ENCODE results near the gene TRAF7. TPM values are rescaled to one million over a fixed set of nuclear protein-coding genes. Genes with fewer than 3 reads are reported as not detected.
A peak's percentile ranks its signal among the peaks of the same experiment; 100 is the strongest.

The TRAF7 gene
- total RNA-seq, 1 donor from 2014 or later: 83.9 TPM

DNA sequence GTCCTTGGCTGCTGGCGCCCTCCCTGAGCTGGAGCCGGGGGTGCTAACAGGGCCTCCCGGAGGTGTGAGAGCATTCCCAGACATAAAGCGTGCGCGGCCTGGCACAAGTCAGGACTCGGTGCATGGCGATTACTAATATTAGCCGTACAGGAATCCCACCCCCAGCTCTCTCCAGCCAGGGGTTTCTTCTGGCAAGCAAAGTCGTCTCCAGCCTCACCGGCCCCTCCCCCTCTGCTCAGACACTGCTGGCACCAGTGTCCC is 35.8 kb downstream of the TRAF7 start:
- no peak for DNase-seq (ENCODE audit: low read depth)
- H3K4me3 ChIP-seq (ENCODE audit: low read depth, low read length): no peak overlapping the region
- H3K36me3 ChIP-seq (ENCODE audit: control insufficient read depth, insufficient read depth, low read length): no peaks in the 10 kb centered on the region
- H3K27me3 ChIP-seq (ENCODE audit: control insufficient read depth, insufficient read depth, low read length): peaks cover 21% of the 10 kb centered on the region
- TF ChIP-seq, protein P1, sequence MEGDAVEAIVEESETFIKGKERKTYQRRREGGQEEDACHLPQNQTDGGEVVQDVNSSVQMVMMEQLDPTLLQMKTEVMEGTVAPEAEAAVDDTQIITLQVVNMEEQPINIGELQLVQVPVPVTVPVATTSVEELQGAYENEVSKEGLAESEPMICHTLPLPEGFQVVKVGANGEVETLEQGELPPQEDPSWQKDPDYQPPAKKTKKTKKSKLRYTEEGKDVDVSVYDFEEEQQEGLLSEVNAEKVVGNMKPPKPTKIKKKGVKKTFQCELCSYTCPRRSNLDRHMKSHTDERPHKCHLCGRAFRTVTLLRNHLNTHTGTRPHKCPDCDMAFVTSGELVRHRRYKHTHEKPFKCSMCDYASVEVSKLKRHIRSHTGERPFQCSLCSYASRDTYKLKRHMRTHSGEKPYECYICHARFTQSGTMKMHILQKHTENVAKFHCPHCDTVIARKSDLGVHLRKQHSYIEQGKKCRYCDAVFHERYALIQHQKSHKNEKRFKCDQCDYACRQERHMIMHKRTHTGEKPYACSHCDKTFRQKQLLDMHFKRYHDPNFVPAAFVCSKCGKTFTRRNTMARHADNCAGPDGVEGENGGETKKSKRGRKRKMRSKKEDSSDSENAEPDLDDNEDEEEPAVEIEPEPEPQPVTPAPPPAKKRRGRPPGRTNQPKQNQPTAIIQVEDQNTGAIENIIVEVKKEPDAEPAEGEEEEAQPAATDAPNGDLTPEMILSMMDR (IDR thresholded peaks at IDR 0.05; ENCODE audit: insufficient read depth, low read length, poor library complexity, severe bottlenecking): no peak

DNA sequence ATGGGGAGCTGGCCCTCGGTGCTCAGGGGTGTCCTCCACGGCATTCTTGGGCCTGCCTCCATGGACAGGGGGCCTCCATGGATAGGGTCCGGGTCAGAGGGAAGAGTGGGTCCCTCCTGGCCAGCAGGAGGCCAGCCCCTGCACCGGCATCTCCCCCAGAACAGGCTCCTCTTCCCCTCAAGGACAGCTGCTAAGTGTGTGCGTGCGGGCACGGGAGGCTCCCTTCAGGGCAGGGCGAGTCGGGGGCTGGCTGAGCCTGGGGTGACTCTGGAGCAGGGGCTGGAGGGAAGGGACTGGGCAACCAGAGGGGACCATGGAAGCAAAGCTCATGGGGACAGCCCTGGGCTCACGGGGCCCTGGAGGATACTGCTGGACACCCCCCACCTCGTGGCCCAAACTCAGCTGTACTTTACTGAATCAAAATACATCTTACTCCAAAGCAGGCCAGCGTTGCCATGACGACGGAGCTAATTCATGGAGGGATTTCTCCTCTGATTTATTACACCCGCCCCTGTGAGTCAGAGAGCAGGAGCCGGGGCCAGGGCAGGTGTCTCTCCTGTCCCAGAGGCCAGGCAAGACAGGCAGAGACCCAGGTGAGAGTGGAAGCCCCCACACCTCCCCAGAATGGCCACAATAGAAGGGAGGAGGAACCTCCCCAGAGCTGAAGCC is 38.7 kb downstream of the TRAF7 start:
- no peak for DNase-seq (ENCODE audit: low read depth)
- TF ChIP-seq, protein P1 (IDR thresholded peaks at IDR 0.05; ENCODE audit: insufficient read depth, low read length, poor library complexity, severe bottlenecking): no peak
- no peaks in the 10 kb centered on the region for H3K36me3 ChIP-seq (ENCODE audit: control insufficient read depth, insufficient read depth, low read length)
- peaks cover 41% of the 10 kb centered on the region for H3K27me3 ChIP-seq (ENCODE audit: control insufficient read depth, insufficient read depth, low read length)
- H3K4me3 ChIP-seq (ENCODE audit: low read depth, low read length): no peak overlapping the region

DNA sequence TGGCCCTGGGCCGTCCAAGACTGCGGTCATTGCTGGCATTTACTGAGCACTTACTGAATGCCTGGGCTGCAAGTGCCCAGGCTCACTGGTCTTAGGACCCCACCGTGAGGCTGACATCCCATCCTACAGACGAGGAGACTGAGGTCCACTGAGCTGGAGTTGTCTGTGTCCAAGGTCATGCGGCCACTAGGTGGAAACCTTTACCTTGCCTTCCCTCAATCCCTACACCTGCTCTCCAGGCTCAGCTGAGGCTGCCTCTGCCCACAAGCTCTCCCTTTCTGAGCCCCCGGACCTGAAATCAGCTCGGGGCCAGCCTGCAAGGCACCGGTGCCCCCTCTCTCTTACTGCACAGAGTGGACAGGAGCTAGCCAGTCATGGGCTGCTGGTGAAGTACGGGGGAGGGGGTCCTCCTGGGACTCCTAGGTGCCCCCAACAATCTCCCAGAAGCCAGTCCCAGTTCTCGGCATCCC is 39.3 kb downstream of the TRAF7 start:
- Histone ChIP-seq H3K4me3 (ENCODE audit: low read depth, low read length) (no peak overlapping the region), H3K36me3 (ENCODE audit: control insufficient read depth, insufficient read depth, low read length) (no peaks in the 10 kb centered on the region), H3K27me3 (ENCODE audit: control insufficient read depth, insufficient read depth, low read length) (peaks cover 47% of the 10 kb centered on the region)
- TF ChIP-seq, protein P1 (IDR thresholded peaks at IDR 0.05; ENCODE audit: insufficient read depth, low read length, poor library complexity, severe bottlenecking): peak; percentile 60
- DNase-seq (ENCODE audit: low read depth): no peak

DNA sequence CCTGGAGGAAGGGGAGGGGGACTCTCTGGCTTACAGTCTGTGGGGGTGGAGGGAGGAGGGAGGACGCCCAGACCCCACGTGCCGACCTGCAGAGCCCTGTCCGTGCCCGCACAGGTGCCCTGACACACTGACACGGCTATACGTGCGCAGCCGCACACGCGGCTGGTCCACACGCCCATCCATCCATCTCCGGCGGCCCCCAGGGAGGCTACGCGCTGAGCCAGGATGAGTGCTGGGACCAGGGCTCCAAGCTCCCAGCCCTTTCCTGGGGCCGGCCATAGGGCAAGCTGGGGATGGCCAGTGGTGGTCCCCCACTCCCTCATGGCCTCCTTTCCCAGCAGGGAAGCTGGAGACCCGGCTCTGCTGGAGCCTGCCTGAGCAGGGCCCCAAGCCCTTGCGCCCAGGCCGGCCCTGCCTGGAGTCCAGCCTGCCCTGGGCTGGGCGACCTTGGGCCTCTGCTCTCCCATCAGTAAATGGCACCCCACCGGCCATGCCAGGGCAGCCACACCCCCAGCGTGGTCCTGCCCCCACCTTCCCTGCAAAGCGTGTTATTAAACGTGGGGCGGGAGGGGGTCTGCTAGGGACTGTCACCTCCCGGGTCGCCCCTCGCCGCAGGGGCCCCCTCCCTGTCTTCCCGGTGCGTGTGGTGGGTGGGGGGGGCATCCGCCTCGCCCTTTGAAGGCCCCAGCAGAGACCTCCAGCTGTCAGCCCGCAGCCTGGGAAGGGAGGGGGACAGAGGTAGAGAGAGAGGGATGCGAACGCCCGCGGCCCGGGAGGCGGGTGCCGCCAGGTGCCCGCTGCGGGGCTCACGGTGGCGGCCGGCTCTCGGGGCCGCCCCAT is 40.0 kb downstream of the TRAF7 start:
- TF ChIP-seq, protein P1 (IDR thresholded peaks at IDR 0.05; ENCODE audit: insufficient read depth, low read length, poor library complexity, severe bottlenecking): no peak
- DNase-seq (ENCODE audit: low read depth): no peak
- H3K27me3 ChIP-seq (ENCODE audit: control insufficient read depth, insufficient read depth, low read length): peaks cover 50% of the 10 kb centered on the region
- H3K36me3 ChIP-seq (ENCODE audit: control insufficient read depth, insufficient read depth, low read length): no peaks in the 10 kb centered on the region
- H3K4me3 ChIP-seq (ENCODE audit: low read depth, low read length): peak overlapping the region; percentile 3

DNA sequence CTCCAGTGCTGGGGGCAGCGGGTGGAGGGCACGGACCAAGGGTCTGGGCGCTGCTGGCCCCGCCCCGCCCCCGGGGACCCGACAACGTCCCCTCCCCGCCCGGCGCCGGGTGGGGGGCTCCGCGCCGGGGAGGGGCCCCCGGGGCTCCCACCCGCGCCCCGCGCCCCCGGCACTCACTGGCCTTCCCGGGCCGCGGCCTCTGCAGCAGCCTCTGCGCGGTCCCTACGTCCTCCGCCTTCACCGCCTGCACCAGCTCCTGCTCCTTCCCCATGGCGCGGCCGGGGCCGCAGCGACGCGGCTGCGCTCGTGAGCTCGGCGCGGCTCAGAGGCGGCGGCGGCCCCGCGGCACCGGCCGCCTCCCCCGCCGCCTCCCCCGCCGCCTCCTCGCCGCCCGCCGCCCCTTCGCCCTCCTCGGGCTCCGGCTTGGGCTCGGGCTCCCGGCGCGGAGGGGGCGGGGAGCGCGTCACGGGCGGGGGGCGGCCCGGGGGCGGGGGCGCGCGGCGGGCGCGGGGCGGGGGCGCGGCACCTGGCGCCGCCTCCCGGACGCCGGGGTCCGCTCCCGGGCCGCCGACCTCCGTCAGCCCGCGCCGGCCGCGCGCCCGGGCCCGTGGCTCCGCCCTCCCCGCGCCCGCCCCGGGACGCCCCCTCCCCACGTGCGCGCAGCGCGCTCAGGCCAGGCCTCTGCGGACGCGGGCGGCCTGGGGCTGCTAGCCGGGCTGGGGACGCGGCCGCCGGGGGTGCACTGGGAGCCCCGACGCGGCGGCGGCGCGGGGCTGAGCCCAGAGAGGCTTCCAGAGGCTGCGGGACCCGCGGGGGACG is 40.8 kb downstream of the TRAF7 start, which contains the start of gene CASKIN1:
Gene CASKIN1 (minus strand): TSS at position 444 of the 819 bp plus-strand sequence. CDS start 173 bp downstream, at position 271.
- peak within 1 kb of the TSS; percentile 21 for H3K4me3 ChIP-seq (ENCODE audit: low read depth, low read length)
- TF ChIP-seq, protein P1 (IDR thresholded peaks at IDR 0.05; ENCODE audit: insufficient read depth, low read length, poor library complexity, severe bottlenecking): no peak

More for the DNA sequence above, 40.8 kb downstream of the TRAF7 start, which contains the start of gene CASKIN1:
- no peak for DNase-seq (ENCODE audit: low read depth)
- peaks cover 50% of the 10 kb centered on the region for H3K27me3 ChIP-seq (ENCODE audit: control insufficient read depth, insufficient read depth, low read length)
- no peaks in the 10 kb centered on the region for H3K36me3 ChIP-seq (ENCODE audit: control insufficient read depth, insufficient read depth, low read length)

Measured in kidney epithelial cell (primary cell).